T-helper 1 cell (primary cell): ENCODE results near the gene GPR35.

Experiments used
- DNase-seq, 5 donors: peaks; one replicate each; pipeline ENCODE4 v3.0.0-alpha.2; 2012 to 2020

The GPR35 gene

GRCh38 chr2:240624011-240624949 lies 1.0 kb upstream of the GPR35 start:
- DNase-seq, result peak in 1 of 5 donors; percentile 13

DNA sequence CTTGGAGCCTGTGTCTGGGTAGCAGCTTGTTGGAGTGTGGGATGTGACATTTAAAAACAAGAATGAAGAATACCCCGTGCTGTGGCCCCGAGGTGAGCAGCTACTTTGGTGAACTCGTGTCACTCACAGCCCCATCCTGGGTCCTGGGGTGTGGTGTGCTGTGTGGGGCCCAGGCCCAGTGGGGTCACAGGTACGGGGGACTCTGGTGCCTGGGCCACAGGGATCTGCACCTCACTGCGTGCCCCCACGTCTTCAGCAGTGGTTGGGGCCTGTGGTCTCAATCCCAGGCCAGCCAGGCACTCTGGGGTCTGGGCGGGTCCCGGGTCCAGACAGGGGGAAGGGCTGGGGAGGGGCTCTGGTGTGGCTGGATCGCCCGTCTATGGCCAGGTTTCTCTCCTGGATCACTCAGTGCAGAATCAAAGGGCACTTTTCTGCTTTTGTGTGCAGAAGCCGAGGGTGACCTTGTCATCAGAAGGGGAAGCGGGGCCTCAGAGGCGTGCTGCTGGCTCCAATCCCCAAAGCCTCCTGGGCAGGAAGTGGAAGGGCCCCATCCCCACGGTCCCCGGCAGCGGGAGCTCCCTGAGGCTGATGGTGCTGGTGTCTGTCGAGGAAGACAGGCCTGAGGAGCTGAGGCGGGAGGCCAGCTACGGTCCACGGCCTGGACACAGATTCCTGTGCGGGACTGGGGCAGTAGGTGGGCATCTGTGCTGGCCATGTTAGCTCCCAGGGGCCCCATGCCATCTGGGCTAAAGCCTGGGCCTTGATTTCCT lies 1.4 kb downstream of the GPR35 start:
- peak in 1 of 5 donors; percentile 14 for DNase-seq

GRCh38 chr2:240627736-240628506 lies 2.6 kb downstream of the GPR35 start:
- DNase-seq, result no peak

DNA sequence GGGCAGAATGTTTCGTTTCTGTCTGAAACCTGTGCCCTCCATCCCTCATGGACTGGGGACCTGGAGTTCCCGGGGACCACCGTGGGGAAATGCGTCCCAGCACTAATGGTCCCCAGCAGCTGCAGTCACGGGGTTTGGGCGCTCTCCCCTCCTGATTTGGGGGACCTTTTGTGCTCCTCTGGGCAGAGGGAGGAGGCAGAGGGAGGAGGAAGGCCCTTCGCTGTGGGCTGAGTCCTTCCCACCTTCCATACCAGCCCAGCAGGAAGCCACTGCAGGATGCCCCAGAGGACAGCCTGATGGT lies 3.2 kb downstream of the GPR35 start:
- no peak for DNase-seq

DNA sequence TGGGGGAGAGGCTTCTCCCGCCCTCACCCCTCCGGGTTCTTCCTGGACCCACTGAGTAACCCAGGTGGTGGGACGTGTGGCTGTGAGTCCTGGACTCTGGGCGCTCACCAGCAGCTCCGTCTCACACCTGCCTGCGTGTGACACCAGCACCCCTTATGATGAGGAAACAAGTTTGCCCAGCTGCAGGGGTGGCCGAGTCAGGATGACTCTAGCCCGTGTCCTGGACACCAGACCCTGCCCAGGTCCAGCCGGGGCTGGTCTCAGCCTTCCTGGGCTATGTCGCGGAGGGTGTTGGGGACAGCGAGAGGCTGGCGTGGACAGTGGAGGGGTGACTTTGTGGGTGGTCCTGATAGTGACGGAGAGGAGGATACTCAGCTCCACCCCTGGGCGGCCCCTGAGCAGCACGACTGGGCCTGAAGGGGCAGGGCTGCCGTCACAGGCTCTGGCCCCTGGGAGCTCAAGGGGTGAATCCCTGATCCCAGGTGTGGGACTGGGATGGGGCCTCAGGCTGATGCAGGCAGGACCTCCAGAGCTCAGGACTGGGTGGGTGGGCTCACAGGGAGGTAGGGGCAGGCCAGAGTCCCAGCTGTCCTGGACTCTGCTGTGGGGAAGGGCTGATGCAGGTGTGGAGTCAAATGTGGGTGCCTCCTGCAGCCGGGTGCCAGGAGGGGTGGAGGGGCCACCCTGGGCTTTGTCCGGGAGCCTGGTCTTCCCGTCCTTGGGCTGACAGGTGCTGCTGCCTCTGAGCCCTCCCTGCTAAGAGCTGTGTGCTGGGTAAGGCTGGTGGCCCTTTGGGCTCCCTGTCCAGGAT lies 3.7 kb downstream of the GPR35 start:
- no peak for DNase-seq

DNA sequence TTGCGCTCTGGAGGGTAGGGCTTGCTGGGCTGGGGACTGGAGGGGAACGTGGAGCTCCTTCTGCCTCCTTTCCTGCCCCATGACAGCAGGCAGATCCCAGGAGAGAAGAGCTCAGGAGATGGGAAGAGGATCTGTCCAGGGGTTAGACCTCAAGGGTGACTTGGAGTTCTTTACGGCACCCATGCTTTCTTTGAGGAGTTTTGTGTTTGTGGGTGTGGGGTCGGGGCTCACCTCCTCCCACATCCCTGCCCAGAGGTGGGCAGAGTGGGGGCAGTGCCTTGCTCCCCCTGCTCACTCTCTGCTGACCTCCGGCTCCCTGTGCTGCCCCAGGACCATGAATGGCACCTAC lies 4.3 kb downstream of the GPR35 start:
- no peak for DNase-seq

DNA sequence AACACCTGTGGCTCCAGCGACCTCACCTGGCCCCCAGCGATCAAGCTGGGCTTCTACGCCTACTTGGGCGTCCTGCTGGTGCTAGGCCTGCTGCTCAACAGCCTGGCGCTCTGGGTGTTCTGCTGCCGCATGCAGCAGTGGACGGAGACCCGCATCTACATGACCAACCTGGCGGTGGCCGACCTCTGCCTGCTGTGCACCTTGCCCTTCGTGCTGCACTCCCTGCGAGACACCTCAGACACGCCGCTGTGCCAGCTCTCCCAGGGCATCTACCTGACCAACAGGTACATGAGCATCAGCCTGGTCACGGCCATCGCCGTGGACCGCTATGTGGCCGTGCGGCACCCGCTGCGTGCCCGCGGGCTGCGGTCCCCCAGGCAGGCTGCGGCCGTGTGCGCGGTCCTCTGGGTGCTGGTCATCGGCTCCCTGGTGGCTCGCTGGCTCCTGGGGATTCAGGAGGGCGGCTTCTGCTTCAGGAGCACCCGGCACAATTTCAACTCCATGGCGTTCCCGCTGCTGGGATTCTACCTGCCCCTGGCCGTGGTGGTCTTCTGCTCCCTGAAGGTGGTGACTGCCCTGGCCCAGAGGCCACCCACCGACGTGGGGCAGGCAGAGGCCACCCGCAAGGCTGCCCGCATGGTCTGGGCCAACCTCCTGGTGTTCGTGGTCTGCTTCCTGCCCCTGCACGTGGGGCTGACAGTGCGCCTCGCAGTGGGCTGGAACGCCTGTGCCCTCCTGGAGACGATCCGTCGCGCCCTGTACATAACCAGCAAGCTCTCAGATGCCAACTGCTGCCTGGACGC lies 4.9 kb downstream of the GPR35 start:
- no peak for DNase-seq

DNA sequence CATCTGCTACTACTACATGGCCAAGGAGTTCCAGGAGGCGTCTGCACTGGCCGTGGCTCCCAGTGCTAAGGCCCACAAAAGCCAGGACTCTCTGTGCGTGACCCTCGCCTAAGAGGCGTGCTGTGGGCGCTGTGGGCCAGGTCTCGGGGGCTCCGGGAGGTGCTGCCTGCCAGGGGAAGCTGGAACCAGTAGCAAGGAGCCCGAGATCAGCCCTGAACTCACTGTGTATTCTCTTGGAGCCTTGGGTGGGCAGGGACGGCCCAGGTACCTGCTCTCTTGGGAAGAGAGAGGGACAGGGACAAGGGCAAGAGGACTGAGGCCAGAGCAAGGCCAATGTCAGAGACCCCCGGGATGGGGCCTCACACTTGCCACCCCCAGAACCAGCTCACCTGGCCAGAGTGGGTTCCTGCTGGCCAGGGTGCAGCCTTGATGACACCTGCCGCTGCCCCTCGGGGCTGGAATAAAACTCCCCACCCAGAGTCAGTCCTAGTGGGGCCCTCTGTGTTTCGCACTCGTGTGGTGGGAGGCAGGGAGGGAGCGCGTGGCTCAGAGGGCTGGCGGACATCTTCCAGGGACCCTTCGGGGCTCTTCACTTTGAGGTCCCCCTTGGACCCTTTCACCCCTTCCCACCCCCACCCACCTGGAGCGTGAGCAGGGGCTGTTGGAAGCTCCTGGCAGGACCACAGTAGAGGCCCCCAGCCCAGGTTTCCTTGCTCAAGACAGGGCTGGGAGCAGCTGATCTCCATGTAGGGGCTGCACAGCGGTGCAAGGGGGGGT lies 5.7 kb downstream of the GPR35 start:
- DNase-seq, result no peak

GRCh38 chr2:240631548-240632305 lies 6.4 kb downstream of the GPR35 start:
- DNase-seq, result no peak

DNA sequence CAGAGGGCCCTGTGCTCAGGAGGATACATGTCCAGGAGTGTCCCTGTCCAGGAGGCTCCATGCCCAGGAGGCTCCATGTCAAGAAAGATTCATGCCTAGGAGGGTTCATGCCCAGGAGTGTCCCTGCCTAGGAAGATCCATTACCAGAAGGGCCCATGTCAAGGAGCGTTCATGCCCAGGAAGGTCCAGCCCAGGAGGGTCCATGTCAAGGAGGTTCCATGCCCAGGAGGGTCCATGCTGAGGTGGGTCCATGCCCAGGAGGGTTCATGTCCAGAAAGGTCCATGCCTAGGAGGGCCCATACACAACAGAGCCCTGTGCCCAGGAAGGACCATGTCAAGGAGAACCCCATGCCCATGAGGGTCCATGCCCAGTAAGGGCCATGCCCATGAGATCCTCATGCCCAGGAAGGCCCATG lies 7.0 kb downstream of the GPR35 start:
- DNase-seq, result no peak

- no peak for DNase-seq
These were observed 10.1 kb downstream of the GPR35 start for GRCh38 chr2:240635121-240635997.

DNA sequence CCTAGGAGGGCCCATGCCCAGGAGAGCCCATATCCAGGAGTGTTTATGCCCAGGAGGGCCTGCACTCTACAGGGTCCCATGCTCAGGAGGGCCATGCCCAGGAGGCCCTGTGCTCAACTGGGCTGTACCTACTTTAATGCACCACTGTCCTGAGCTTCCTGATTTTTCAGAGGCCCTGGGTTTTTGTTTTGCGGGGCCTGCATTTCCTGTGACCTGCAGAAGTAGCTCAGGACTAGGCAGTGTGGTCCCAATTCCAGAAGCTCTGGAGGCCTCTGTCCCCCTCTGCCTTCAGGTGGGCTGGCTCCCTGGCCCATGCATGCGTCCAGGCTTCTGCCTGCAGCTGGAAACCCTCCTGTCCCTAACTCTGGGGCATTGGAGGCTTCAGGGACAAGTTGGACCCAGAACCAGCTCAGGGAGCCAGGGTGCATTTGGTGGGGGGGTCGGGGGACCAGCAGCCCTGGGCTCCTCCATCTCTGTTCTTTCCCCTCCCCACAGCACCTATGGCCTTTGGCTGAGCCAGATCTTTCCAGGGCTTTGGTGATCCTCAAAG lies 10.8 kb downstream of the GPR35 start:
- DNase-seq, result no peak

- no peak for DNase-seq
These were observed 11.4 kb downstream of the GPR35 start for GRCh38 chr2:240636563-240637115.

DNA sequence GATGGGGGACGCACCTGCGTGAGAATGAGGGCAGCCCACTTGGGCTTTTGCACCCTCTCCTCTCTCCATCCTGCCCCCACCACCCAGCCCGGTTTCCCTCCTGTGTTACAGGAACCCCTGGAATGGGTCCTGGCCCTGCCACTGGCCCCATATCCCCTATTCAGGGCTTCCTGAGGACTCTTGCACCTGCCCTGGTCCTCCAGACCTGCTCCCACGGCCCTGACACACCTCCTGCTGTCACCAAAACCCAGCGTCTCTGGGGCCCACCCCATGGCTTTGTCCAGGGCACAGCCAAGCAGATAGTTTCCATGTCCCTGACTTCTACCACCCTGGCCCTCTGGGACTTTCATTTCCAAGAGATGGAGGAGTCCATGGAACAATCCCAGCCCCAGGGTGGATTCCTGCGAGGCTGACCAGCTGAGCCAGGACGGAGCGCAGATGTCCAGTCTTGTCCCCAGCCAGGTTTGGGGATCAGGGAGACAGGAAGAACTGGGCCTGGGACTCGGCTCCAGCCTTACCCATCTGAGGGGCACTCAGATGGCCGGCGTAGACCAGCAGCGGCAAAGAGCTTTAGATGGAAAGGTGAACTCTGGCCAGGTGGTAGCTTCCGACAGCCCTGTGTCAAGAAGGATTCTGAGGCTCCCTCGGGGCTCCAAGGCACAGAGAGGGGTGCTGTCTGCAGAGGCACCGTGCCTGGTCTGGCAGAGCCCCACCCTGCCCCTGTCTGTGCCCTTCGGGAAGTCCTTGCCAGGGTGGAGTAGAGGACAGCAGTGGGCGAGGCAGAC lies 12.0 kb downstream of the GPR35 start:
- no peak for DNase-seq

- DNase-seq, result no peak
These were observed 12.6 kb downstream of the GPR35 start for GRCh38 chr2:240637901-240638345.

DNA sequence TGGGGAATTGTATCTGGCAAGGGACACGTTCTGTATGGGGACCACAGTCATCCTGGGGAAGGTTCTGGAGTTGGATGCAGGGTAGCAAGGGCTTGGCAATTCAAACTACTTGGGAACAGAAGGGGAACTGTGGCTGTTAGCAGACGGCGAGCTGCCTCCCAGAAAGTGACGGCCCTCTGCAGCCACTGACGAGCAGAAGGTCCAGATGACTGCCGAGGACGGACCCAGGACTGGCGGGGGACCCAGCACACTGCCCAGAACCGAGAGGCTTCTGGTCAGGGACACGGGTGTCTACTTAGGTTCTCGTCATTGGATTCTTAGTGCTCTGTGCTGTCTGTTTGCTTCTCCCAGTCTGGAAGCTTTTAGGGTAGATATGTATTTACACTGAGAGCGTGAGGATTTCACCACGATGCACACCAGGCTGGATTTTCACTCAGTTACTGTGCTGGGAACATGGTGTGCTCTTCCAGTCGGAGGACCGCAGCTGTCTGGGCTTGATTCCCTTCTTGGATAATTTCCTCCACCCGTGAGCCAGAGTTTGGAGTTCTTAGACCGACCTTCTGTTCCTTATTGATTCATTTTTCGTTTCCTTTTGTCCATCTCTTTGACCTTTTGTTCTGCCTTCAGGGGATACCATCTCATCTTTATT lies 13.4 kb downstream of the GPR35 start:
- DNase-seq, result no peak

GRCh38 chr2:240639566-240639965 lies 14.3 kb downstream of the GPR35 start:
- DNase-seq, result no peak
